Activated CD4-positive, alpha-beta T cell treated with anti-CD3 and anti-CD28 coated beads, Interleukin-2, amount 50 U/mL, for 24 hours (primary cell): ENCODE results near the gene SURF1.
"Not testable (repeated sequence)": the region's sequence is repeated elsewhere in the genome, so short reads cannot be mapped to it uniquely, and the experiment has no call there.

ENCODE experiments used
- DNase-seq, 2 donors: peaks; one replicate each; pipeline ENCODE4 v3.0.0-alpha.2; 2020; ENCODE audit warnings: low read depth in 1 of 2, low spot score in 1 of 2

SURF1 gene

DNA sequence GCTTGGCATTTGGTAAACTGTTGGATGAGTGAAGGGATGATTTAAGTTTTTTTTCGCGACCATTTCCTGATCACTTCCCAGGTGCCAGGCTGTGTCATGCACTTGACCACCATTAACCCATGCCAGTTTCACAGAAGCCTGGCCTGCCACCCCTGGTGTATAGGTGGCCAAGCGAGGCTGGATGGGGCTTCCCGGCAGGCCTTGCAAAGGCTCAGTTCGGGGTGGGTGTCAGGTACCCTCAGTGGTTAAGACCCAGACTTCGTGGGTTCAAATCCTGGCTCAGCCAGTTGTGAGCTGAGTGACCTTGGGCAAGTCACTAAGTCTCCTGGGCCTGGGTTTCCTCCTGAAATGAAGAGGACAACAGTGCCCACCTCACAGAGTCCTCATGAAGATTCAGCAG is 10.7 kb downstream of the SURF1 start:
- no peak for DNase-seq

DNA sequence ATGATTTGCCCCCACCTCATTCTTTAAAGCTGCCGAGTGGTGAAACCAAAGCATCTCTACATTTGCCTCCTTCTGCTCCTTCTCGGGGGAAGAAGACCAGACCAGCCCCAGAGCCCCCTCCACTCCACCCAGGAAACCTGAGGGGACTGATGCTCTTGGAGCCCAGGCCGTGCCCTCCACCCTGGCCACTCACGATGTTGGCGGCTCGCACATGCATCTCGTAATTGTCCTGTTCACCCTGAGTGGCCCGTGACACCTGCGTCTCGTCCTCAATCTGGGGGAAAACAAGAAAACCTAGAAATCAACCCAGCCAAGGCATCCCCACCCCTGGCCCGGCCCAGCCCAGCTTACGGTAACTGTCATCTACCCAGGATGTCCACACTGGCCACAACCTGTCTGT is 11.3 kb downstream of the SURF1 start:
- DNase-seq, result no peak

DNA sequence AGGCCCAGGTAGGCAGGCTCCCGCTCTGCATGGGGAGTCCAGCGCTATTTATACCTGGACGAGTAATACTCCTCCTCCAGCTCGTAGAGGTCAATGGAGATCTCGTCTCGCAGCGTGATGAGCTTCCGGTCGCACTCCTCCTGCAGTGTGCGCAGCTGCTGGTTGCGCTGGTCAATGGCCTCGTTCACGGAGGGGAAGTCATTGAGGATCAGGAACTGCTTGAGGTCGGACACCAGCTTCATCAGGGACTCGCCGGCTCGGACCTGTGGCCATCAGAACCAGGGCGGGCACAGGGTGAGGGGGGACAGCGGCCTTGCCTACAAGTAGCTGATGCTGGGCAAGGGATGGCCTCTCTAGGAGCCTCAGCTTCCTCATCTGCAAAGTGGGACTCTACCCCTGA is 12.2 kb downstream of the SURF1 start:
- no peak for DNase-seq

DNA sequence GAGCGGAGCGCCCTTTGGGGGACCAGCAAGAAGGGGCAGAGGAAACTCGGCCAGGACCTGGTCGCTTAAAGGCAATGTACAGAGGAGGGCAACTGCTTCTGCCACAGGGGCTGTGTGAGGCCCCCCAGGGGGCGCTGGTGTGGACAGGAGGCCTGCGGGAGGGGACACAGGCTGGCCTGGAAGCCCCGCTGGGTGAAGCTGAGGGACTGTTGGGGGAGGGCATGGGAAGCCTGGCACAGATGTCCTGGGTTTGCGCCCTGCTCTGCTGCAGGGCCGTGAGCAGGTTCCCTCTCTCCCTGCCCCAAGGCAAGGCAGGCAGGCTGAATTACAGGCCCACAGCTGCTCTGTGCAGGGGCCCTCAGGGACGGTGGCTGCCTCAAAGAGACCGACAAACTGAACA is 13.7 kb downstream of the SURF1 start:
- DNase-seq, result no peak

DNA sequence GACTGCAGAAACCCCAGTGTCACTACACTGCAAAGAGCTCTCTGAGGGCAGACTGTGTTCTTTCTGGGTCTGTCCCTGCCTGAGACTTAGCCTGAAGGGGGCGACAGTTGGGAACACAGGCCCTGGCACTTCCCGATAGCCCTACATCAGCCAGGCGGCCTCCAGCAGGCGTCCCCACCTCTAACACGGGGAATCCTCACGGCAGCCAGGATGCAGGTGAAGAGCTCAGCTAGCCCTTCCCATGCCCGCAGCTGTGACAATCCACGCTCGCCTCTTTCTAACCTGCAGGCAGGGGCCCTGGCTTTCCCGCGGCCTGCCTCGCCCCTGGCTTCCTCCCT is 14.2 kb downstream of the SURF1 start:
- no peak for DNase-seq

DNA sequence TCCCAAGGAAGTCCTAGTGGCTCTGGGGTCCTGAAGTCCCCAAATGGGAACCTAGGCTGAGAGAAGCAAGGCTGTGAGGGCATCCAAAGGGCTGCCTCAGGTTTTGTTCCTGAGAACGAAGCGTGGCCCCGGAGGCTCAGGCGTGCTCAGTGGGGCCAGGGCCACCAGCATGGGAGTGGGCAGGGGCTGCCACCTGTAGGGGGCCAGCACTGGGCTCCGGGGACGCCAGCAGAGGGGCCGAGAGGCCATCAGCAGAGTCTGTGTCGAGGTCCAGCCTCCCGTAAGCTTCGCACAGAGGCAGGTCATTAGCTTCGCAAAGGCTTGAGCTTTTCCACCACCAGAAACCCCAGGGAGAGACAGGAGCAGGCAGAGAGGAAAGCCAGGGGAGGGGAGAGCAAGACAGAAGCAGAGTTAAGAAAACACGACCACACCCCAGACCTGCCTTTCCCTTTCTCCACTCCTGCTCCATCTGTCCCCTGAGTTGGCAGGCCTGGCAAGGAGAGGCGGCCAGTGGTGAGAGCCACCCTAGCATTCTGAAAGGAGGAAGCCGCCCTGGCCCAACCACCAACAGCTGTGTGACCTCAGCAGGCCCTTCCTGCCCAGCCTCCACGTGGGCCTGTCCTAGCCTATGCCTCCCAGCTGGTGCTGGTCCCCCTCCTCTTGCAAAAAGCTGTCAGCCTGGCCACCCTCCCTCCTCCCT is 14.8 kb downstream of the SURF1 start:
- no peak for DNase-seq

DNA sequence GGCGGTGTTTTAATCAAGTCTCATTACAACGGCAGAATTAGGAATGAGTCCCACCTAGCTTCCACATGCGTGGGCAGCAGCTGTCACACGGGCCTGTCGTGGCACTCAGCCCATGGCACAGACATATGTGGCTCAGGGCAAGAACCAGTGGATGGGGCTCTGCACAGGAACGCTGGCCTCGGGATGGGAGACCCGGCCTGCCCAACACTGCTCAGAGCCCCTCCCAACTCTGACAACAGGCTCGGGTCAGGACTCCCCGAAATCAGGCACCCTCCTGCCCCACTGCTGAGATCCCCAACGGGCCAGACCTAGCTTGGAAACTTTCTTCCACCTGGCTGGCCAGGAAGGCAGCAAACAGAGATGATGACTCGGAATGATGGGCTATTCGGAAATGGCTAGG is 15.4 kb downstream of the SURF1 start:
- DNase-seq, result no peak

DNA sequence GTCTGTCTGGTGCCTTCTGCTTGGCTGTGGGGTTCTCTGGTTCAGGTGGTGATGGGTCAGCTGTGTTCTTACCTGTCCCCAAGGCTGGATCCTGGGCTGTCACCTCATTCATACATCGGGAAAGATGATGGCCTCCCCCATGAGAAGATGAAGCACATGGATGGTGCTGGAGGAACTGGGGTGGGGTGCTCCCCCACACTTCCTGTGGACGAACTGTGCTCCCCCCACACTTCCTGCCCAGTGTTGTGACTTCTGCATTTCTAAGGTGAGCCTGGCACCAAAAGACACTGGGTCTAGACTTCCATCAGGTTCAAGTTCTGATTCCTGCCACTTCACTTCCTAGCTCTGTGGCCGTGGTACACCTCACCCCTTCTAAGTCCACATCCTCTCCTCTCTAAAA is 16.0 kb downstream of the SURF1 start:
- no peak for DNase-seq

DNA sequence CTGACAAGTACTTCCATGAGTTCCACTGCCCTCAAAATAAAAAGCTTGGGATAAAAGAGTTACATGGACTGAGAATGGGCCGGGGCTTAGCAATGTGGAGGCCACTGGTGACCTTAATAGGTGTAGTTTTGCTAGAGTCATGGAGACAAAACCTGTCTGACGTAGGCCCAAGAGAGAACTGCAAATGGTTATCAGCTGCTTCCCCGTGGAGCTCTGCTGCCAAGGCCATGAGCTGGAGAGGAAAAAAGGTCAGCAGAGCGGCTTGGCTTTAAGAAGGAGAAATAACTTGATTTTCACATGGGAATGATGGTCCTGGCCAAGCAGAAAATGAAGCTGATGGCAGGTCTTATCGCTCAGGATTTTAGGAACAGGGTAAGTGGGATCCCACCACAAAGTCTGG is 16.6 kb downstream of the SURF1 start:
- DNase-seq, result no peak

DNA sequence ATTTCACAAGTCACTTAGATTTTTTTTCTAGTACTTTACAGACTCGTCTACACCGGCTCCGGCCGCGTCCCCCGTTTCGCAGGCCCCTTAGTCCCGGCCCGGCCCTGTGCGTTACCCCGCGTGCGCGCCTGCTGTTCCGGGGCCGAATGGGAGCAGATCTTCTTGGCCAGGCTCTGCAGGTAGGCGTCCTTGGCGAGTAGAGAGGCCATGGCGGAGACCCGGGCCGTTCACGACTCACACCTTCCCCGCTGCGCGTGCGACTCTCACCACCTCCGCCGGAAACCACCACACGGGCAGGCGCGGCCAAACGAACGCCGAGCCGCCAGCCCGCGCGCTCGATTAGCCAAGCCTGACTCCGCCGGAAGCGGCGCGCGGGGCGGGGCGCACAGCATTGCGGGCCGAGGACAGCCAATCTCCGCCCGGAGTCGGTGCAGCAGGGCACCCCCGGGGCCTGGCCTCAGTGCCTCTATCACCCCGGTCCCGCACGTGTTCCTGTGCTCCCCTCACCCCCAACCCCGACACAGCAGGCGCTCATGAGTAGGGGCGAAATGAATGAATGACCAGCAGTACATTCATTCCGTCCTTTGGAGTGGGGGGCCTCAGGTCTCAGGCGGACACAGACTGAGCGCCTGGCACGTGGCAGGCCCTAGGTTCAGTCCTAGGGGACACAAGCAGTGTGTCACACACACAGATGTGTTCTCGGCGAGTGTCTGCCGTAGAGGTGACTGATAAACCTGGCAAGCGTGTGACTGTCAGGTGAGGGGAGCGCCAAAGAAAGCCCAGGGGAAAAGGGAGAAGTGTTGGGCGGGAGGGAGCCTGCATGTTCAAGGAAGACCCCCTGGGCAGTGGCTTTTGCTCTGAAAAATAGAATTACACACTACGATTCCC is 20.1 kb downstream of the SURF1 start, which contains the start of gene SURF6:
TSS of gene SURF6 (minus strand) at position 265 of the 888 bp plus-strand sequence. CDS start at position 209, 56 bp downstream.
- DNase-seq, result peak; percentile 90 to 94

DNA sequence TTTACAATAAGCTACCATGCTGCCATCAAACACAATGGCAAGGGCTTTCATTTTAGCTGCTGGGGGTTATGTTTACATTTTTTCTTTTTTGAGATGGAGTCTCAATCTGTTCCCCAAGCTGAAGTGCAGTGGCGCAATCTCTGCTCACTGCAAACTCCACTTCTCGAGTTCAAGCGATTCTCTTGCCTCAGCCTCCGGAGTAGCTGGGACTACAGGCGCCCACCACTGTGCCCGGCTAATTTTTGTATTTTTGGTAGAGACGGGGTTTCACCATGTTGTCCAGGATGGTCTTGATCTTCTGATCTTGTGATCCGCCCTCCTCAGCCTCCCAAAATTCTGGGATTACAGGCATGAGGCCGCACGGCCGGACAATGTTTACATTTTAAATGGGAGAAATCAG is 21.4 kb downstream of the SURF1 start:
- not testable (repeated sequence) for DNase-seq

DNA sequence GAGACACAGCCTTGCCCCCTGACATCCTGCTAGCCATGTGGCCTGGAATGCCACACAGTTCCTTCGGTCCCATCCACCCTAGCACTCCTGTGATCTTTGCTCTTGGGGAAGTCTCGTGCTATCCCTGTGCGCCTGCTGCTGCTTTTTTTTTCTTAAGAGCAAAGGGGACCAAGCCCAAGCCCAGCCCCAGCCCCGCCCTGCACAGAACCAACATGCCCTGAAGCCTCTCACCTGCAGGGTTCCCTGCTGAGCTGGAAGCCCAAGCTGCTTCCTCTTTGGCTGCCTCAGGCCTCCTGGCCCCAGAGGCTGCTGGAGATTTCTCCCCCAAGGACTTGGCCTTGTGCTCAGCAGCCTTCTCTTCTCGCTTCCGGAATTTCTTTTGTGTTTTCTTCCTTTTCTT is 22.1 kb downstream of the SURF1 start:
- no peak for DNase-seq

DNA sequence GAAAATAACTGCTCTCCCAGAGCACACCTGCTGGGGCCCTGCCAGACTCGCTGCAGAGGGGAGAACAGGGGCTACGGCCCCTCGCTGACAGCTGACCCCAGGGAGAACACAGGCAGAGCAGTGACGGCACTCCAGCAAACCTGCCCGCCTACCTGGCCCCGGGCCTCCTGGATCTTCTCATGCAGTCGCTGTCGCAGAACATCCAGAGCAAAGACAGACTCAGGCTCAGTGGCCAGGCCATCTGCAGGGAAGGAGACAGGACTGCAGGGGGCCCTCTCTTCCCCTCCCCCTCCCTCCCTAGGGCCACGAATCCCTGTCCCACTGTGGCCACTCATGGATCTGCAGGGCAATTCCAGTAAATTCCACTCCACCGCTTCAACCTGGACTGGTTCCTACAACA is 22.7 kb downstream of the SURF1 start:
- DNase-seq, result no peak

DNA sequence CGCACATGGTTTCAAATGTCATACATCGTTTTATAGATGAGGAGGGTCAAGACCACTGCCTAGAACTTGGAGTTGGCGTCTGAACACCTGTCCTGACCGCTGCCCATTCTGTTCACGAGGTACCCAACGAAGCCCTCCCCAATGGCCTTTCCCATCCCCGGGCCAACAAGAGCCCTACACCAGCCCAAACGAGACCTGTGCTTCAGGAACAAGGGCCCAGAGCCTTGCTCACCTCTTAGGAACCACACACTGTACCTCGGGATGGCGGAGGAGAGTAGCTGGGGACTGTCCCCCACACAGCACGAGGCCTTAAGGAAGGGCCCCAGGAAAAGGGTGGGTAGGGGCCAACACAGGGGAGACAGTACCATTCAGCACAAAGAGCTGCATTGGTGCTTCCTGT is 23.3 kb downstream of the SURF1 start:
- no peak for DNase-seq

DNA sequence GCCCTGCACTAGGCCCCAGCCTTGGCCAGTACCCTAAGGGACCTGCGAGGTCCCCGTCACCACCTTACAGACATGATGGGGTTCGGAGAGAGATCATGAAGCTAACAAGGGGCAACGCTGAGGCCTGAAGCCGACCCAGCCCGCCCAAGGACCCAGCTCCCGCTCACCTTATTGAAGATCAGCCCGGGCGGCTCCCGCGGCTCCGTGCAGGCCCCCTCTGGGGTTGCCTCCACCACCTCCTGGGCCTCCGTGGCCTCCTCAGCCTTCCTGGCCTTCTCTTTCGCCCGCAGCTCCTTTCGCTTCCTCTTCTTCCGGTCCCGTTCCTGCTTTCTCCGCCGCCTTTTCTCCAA is 23.9 kb downstream of the SURF1 start:
- DNase-seq, result no peak

DNA sequence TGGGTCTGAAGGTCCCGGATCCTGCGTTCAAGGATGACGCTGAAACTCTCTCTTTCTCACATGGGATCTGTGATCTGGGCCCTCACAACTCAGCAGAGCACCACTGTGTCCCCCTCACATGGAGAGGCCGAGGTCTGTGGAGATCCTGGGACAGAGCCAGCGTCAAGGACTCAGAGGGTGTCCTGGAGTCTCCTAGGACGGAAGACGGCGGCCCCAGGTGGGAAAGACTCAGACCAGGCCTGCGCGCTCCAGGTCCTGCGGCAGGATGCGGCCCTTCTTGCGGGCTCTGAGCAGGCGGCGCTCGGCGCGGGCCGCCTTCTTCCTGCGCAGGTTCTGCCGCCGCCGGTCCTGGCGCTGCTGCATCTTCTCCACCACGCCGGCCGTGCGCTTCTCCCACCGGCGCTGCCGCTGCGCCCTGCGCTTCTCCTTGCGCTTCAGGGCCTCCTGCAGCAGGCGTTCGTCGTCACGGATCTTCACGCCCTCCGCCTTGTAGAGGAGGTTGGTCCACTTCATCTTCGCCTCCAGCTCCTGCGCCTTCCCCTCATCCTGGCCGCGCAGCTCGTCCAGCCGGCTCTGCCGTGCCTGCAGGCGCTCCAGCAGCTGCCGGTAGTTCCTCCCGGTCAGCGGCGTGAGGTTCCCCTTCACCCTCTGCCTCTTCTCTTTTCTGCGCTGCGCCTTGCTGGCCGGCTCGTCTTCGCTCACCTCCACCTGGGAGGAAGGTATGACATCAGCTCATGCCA is 24.5 kb downstream of the SURF1 start:
- DNase-seq, result no peak

DNA sequence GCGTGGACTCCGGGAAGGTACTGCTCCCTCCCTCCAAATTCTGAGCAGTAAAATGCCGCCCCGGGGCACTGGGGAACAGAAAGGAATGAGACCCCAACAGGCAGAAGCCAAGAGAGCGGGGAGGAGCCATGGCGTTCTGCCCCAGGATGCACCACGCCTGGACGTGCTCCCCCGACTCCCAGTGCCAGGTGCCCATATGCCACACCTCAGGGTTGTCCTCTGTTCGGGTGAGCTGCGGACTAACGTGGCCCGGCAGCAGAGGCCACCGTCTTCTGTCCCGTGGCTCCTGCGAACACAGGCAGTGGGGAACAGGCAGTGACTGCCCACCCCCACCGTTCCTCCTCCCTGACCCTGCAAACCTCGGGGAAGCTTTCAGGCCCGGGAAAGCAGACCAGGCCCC is 25.1 kb downstream of the SURF1 start:
- DNase-seq, result no peak

DNA sequence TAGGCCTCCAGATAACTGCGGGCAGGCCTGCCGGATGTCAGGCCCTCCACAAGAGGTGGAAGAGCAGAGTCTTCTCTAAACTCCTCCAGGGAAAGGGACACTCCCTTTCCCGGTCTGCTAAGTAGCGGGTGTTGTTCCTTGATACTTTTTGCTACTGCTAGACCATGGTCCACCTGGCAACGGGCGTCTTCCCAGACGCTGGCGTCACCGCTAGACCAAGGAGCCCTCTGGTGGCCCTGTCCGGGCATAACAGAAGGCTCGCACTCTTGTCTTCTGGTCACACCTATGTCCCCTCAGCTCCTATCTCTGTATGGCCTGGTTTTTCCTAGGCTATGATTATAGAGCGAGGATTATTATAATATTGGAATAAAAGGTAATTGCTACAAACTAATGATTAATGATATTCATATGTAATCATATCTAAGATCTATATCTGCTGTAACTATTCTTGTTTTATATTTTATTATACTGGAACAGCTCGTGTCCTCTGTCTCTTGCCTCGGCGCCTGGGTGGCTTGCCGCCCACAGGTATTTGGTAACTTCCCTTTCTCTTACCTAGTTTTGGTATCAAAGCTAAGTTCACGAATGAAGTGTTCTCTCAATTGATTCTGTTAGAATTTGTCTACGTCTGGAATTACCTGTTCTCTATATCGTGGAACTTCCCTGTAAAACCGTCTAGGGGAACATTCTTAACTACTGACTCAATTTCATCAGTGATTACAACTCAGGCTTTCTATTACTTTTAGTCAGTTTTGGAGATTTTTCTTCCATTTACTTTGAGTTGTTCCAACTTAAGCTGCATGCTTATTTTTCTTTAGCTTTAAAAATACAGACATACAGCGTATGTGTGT is 26.8 kb downstream of the SURF1 start:
- not testable (repeated sequence) for DNase-seq

DNA sequence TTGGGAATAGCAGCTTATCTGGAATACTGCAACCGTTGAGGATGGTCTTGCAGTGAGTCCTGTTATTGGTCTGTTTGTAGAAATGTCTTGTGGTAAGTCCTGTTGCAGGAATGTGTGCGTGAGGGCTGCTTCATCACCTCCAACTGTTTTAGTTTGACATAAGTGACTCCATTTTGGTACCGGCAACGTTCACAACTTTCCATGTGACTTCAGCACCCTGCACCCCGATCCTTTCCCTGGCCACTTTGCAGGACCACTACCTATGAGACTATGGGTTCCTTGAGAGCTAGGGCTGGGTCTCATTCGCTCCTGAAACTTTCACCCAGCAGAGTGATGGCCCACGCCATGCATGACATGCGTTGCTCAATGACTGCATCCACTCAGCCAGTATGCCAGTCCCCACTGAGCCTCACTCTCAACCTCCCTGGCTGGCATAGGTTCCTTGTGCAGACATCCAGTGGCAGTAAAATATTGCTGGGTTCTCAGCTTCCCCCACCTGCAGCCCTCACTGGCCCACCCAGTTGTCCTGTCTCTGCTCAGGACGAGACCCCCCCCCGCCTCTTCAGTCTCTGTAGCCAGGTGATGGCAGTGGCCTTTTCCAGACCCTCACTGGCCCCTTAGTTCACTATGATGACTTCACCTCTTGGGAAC is 28.3 kb downstream of the SURF1 start:
- DNase-seq, result no peak

DNA sequence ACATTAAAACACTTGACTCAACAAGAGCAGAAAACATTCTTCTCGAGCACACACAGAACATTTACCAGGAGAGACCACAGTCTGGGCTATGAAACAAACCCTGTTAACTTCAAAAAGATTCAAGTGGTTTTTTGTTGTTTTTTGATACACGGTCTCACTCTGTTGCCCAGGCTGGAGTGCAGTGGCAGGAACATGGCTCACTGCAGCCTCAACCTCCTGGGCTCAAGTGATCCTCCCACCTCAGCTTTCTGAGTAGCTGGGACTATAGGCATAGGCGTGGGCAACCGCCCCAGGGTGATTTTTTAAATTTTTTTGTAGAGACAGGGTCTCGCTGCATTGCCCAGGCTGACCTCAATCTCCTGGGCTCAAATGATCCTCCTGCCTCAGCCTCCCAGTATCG is 29.3 kb downstream of the SURF1 start:
- not testable (repeated sequence) for DNase-seq
